ENCODE data around the gene CD48.
A peak's percentile ranks its signal among the peaks of the same experiment; 100 is the strongest.

Gene CD48

DNA sequence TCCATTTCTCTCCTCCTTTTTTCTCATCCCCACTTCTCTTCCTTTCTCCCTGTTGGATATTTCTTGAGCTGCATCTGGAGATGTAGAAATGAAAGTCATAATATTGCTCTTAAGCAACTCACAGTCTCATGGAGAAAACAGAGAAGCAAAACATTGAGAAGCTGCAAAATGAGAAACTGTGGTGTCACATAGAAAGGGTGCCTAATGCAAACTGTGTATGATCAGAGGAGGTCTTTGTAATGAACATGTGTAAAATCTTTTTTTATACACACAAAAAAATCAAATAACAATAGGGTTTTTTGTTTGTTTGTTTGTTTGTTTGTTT, 15.7 kb upstream of the CD48 start:
- Histone ChIP-seq H3K27ac (ENCODE audit: low read depth, low read length) (no peak overlapping the region), H3K4me1 (ENCODE audit: control insufficient read depth, low read length) (peaks cover 15% of the 10 kb centered on the region), H3K9me2 (replicated peaks; ENCODE audit: control insufficient read depth, low read length) (no peaks in the 10 kb centered on the region), H3K36me3 (ENCODE audit: control insufficient read depth, low read length) (no peaks in the 10 kb centered on the region), H3K9me3 (ENCODE audit: control insufficient read depth, insufficient read depth, low read length) (no peaks in the 10 kb centered on the region), H3K4me2 (ENCODE audit: low read length) (no peak overlapping the region), H3K27me3 (ENCODE audit: control insufficient read depth, low read length) (peaks cover 13% of the 10 kb centered on the region), H4K20me1 (ENCODE audit: control insufficient read depth, insufficient read depth, low read depth, low read length) (no peaks in the 10 kb centered on the region), H3K4me3 (ENCODE audit: low read length) (no peak overlapping the region), H3K79me2 (ENCODE audit: control insufficient read depth, low read length) (no peaks in the 10 kb centered on the region), H3F3A (ENCODE audit: control insufficient read depth, insufficient read depth) (no peaks in the 10 kb centered on the region)
- TF ChIP-seq, protein P1, sequence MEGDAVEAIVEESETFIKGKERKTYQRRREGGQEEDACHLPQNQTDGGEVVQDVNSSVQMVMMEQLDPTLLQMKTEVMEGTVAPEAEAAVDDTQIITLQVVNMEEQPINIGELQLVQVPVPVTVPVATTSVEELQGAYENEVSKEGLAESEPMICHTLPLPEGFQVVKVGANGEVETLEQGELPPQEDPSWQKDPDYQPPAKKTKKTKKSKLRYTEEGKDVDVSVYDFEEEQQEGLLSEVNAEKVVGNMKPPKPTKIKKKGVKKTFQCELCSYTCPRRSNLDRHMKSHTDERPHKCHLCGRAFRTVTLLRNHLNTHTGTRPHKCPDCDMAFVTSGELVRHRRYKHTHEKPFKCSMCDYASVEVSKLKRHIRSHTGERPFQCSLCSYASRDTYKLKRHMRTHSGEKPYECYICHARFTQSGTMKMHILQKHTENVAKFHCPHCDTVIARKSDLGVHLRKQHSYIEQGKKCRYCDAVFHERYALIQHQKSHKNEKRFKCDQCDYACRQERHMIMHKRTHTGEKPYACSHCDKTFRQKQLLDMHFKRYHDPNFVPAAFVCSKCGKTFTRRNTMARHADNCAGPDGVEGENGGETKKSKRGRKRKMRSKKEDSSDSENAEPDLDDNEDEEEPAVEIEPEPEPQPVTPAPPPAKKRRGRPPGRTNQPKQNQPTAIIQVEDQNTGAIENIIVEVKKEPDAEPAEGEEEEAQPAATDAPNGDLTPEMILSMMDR (IDR thresholded peaks at IDR 0.05; ENCODE audit: low read depth, low read length, poor library complexity, severe bottlenecking): no peak
- TF ChIP-seq EZH2phosphoT487 (IDR thresholded peaks at IDR 0.05; ENCODE audit: borderline replicate concordance, low read length): no peak

DNA sequence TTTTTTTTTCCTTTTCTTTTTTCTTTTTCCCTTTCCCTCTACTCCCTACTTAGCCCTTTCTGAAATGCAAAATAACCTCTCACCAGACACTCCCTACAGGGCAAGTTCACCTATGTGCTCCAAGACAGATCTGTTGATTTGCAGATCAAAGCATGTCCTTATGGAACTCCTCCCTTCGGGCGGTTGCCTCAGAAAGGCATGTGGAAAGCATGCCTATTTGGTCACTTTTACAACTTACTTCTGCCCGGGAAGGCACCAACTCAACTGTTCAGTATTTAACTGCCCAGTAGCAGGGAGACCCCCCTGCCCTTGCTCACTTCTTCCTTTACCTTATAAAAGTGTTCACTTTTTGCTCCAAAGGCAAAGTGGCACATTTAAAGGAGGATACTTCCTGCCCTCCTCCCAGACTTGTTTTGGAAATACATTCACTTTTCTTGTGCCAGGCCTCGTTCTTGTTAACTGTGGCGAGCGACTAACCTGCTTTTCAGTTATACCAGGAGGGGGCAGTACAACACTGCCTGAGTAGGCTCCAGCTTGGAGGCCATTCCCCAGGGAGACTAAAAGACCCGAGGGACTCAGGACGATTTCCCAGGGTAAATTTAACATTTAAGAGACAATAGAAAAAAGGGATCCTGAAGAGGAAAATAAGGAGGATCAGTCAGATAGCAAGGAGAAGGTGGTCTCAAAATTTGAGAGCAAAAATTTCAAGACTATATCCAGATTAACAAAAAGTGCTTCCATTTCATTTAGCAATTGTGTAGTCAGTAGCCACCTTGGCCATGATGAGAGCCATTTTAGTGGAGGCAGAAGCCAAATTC, 15.1 kb upstream of the CD48 start:
- Histone ChIP-seq H3K27ac (ENCODE audit: low read depth, low read length) (no peak overlapping the region), H3K4me3 (ENCODE audit: low read length) (no peak overlapping the region), H3K4me1 (ENCODE audit: control insufficient read depth, low read length) (peaks cover 10% of the 10 kb centered on the region), H3K36me3 (ENCODE audit: control insufficient read depth, low read length) (no peaks in the 10 kb centered on the region), H3F3A (ENCODE audit: control insufficient read depth, insufficient read depth) (no peaks in the 10 kb centered on the region), H3K9me2 (replicated peaks; ENCODE audit: control insufficient read depth, low read length) (no peaks in the 10 kb centered on the region), H3K79me2 (ENCODE audit: control insufficient read depth, low read length) (no peaks in the 10 kb centered on the region), H3K9me3 (ENCODE audit: control insufficient read depth, insufficient read depth, low read length) (no peaks in the 10 kb centered on the region), H3K4me2 (ENCODE audit: low read length) (no peak overlapping the region), H4K20me1 (ENCODE audit: control insufficient read depth, insufficient read depth, low read depth, low read length) (no peaks in the 10 kb centered on the region), H3K27me3 (ENCODE audit: control insufficient read depth, low read length) (peaks cover 13% of the 10 kb centered on the region)
- no peak for TF ChIP-seq EZH2phosphoT487 (IDR thresholded peaks at IDR 0.05; ENCODE audit: borderline replicate concordance, low read length)
- TF ChIP-seq, protein P1 (IDR thresholded peaks at IDR 0.05; ENCODE audit: low read depth, low read length, poor library complexity, severe bottlenecking): peak; percentile 98

DNA sequence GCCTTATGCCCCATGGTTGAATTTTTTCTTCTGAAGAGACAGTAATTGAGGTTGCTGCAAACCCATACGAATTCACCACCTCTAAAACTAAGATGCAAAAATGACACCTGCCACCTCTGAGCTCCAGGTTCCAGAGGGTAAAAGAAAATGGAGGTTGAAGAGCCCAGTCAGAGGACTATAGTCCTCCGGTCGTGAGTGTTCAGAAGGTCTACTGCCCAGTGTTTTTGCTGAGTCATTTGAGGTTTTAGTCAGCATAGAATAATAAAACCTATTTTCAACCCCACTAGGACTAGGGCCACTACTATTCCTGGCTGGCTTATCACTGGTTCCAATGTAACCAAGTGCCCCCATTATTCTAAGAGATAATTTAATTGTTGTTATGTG, 14.5 kb upstream of the CD48 start:
- no peaks in the 10 kb centered on the region for H4K20me1 ChIP-seq (ENCODE audit: control insufficient read depth, insufficient read depth, low read depth, low read length)
- no peak overlapping the region for H3K4me2 ChIP-seq (ENCODE audit: low read length)
- TF ChIP-seq, protein P1 (IDR thresholded peaks at IDR 0.05; ENCODE audit: low read depth, low read length, poor library complexity, severe bottlenecking): no peak

More for the DNA sequence above, 14.5 kb upstream of the CD48 start:
- Histone ChIP-seq H3K79me2 (ENCODE audit: control insufficient read depth, low read length) (no peaks in the 10 kb centered on the region), H3K4me3 (ENCODE audit: low read length) (no peak overlapping the region), H3F3A (ENCODE audit: control insufficient read depth, insufficient read depth) (no peaks in the 10 kb centered on the region), H3K27ac (ENCODE audit: low read depth, low read length) (no peak overlapping the region), H3K9me3 (ENCODE audit: control insufficient read depth, insufficient read depth, low read length) (no peaks in the 10 kb centered on the region), H3K36me3 (ENCODE audit: control insufficient read depth, low read length) (no peaks in the 10 kb centered on the region), H3K9me2 (replicated peaks; ENCODE audit: control insufficient read depth, low read length) (no peaks in the 10 kb centered on the region), H3K27me3 (ENCODE audit: control insufficient read depth, low read length) (peaks cover 13% of the 10 kb centered on the region), H3K4me1 (ENCODE audit: control insufficient read depth, low read length) (peaks cover 10% of the 10 kb centered on the region)

All from DOHH2 (cell line).